Measurements from ENCODE around the gene RGS3. TPM values are rescaled to one million over a fixed set of nuclear protein-coding genes. Genes with fewer than 3 reads are reported as not detected.
A peak's percentile ranks its signal among the peaks of the same experiment; 100 is the strongest.

The RGS3 gene
- total and polyA plus RNA-seq, 2 of the 13 experiments (the other 11 are each of a cell fraction or from before 2014, with no cell fraction given), result 17.1 to 28.8 TPM

DNA sequence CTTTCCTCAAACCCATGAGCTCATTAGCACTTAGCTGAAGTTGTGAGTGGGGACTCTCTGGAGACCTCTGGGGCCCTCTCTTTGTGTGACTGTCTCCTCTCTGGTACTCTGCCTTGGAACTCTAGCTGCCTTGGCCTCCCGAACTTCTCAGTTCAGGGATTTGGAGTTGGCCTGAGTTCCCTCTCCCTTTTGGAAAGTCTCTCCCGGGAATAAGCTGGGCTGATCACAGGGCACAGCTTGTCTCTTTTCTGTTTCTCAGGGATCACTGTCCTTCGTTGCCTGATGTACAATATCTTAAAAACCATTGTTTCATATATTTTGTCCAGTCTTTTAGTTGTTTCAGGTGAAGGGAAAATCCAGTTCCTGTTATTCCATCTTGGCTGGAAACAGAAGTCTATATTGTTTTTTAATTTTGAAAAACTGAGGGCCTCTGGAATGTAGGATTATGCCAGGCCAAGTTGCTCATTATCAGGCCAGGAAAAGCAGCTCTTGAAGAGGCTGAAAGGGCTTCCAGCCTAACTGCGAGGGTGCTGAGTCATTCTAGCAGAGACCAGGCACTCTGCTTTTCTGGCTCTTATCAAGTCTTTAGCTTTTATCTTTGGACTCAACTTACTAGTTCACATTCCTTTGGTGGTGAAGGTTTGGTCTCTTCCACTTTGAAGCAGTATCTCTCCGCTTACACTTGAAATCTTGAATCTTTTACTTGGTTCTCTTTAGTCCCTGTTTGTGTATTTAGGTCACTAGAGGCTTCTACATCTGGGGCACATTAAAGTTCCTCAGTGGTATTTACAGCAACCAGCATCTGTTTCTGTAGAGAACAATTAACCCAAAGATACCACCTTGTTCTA, 8.4 kb upstream of the RGS3 start (continued):
- TF ChIP-seq MAFK (conservative IDR thresholded peaks at IDR 0.05 in 1 of 2, IDR thresholded peaks at IDR 0.05 in 1 of 2; ENCODE audit: low read length in 2 of 2) (peak; percentile 57 to 82), ZNF563 (CRISPR knock-in tag; IDR thresholded peaks at IDR 0.05) (no peak), ZSCAN12 (CRISPR knock-in tag; IDR thresholded peaks at IDR 0.05) (no peak), ZNF572 (CRISPR knock-in tag; IDR thresholded peaks at IDR 0.05) (no peak), KAT8 (CRISPR knock-in tag; IDR thresholded peaks at IDR 0.05) (peak; percentile 19; the same call in 1 of the 2 replicates), ZNF34 (CRISPR knock-in tag; IDR thresholded peaks at IDR 0.05; ENCODE audit: borderline replicate concordance) (no peak), ZNF557 (CRISPR knock-in tag; IDR thresholded peaks at IDR 0.05) (no peak), STAG1 (CRISPR knock-in tag; IDR thresholded peaks at IDR 0.05) (peak; percentile 2; the same call in 1 of the 2 replicates), CHCHD3 (CRISPR knock-in tag; IDR thresholded peaks at IDR 0.05) (no peak), ZNF335 (CRISPR knock-in tag; IDR thresholded peaks at IDR 0.05) (0 out of 2 replicates have a peak, but pooled peaks have one; percentile 16), YEATS4 (CRISPR knock-in tag; IDR thresholded peaks at IDR 0.05; ENCODE audit: borderline replicate concordance) (no peak), ZNF354B (CRISPR knock-in tag; IDR thresholded peaks at IDR 0.05) (no peak), ARNT2 (CRISPR knock-in tag; IDR thresholded peaks at IDR 0.05; ENCODE audit: low read depth) (no peak), NFE2L2 (IDR thresholded peaks at IDR 0.05; ENCODE audit: low read length) (peak; percentile 97), NCOA2 (CRISPR knock-in tag; IDR thresholded peaks at IDR 0.05) (peak; percentile 58), MEIS1 (CRISPR knock-in tag; IDR thresholded peaks at IDR 0.05; ENCODE audit: borderline replicate concordance) (no peak), MAFG (CRISPR knock-in tag; IDR thresholded peaks at IDR 0.05) (peak; percentile 73), ZNF282 (IDR thresholded peaks at IDR 0.05; ENCODE audit: partially characterized antibody) (no peak), ZFP36 (IDR thresholded peaks at IDR 0.05; ENCODE audit: borderline replicate concordance, low read depth, low read length, partially characterized antibody) (no peak), SIX4 (CRISPR knock-in tag; IDR thresholded peaks at IDR 0.05) (no peak), ZNF552 (CRISPR knock-in tag; IDR thresholded peaks at IDR 0.05; ENCODE audit: borderline replicate concordance) (no peak), HOXA9 (CRISPR knock-in tag; IDR thresholded peaks at IDR 0.05; ENCODE audit: borderline replicate concordance) (no peak), PCBP1 (IDR thresholded peaks at IDR 0.05; ENCODE audit: borderline replicate concordance, low read depth, low read length) (no peak), RAD51 (IDR thresholded peaks at IDR 0.05; ENCODE audit: borderline replicate concordance) (no peak), HOXA5 (CRISPR knock-in tag; IDR thresholded peaks at IDR 0.05) (no peak)
- TF ChIP-seq, protein P1, sequence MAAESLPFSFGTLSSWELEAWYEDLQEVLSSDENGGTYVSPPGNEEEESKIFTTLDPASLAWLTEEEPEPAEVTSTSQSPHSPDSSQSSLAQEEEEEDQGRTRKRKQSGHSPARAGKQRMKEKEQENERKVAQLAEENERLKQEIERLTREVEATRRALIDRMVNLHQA (CRISPR knock-in tag; IDR thresholded peaks at IDR 0.05), result no peak
- TF ChIP-seq, protein P2, sequence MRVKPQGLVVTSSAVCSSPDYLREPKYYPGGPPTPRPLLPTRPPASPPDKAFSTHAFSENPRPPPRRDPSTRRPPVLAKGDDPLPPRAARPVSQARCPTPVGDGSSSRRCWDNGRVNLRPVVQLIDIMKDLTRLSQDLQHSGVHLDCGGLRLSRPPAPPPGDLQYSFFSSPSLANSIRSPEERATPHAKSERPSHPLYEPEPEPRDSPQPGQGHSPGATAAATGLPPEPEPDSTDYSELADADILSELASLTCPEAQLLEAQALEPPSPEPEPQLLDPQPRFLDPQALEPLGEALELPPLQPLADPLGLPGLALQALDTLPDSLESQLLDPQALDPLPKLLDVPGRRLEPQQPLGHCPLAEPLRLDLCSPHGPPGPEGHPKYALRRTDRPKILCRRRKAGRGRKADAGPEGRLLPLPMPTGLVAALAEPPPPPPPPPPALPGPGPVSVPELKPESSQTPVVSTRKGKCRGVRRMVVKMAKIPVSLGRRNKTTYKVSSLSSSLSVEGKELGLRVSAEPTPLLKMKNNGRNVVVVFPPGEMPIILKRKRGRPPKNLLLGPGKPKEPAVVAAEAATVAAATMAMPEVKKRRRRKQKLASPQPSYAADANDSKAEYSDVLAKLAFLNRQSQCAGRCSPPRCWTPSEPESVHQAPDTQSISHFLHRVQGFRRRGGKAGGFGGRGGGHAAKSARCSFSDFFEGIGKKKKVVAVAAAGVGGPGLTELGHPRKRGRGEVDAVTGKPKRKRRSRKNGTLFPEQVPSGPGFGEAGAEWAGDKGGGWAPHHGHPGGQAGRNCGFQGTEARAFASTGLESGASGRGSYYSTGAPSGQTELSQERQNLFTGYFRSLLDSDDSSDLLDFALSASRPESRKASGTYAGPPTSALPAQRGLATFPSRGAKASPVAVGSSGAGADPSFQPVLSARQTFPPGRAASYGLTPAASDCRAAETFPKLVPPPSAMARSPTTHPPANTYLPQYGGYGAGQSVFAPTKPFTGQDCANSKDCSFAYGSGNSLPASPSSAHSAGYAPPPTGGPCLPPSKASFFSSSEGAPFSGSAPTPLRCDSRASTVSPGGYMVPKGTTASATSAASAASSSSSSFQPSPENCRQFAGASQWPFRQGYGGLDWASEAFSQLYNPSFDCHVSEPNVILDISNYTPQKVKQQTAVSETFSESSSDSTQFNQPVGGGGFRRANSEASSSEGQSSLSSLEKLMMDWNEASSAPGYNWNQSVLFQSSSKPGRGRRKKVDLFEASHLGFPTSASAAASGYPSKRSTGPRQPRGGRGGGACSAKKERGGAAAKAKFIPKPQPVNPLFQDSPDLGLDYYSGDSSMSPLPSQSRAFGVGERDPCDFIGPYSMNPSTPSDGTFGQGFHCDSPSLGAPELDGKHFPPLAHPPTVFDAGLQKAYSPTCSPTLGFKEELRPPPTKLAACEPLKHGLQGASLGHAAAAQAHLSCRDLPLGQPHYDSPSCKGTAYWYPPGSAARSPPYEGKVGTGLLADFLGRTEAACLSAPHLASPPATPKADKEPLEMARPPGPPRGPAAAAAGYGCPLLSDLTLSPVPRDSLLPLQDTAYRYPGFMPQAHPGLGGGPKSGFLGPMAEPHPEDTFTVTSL (CRISPR knock-in tag; IDR thresholded peaks at IDR 0.05; ENCODE audit: borderline replicate concordance), result peak; percentile 19; the same call in 1 of the 2 replicates
